H9 (cell line): ENCODE results near the gene MYH7. TPM values are rescaled to one million over a fixed set of nuclear protein-coding genes. Genes with fewer than 3 reads are reported as not detected.

ENCODE experiments used
- DNase-seq: peaks from one replicate; pipeline ENCODE4 v3.0.0-alpha.2; 2017
- H2AFZ ChIP-seq: one replicate; pipeline ENCODE4 v1.6.1; 2013; ENCODE audit warnings: mild to moderate bottlenecking, low read length, control low read depth, moderate library complexity
- H2AK5ac ChIP-seq: 2 replicates; pipeline ENCODE4 v1.6.1; 2013; ENCODE audit warnings: low read length, control low read depth, mixed read lengths; ENCODE audit not compliant: insufficient read length
- H2BK120ac ChIP-seq: one replicate; pipeline ENCODE4 v1.6.1; 2013; ENCODE audit warnings: low read depth, mild to moderate bottlenecking, low read length, control low read depth, inconsistent platforms; ENCODE audit not compliant: poor library complexity, severe bottlenecking
- H2BK12ac ChIP-seq: 2 replicates; pipeline ENCODE4 v1.6.1; 2013; ENCODE audit warnings: low read length, control low read depth, mixed read lengths, low read depth; ENCODE audit not compliant: insufficient read length
- H2BK15ac ChIP-seq: 2 replicates; pipeline ENCODE4 v1.6.1; 2013; ENCODE audit warnings: low read depth, low read length, control low read depth
- H2BK20ac ChIP-seq: one replicate; pipeline ENCODE4 v1.6.1; 2013; ENCODE audit warnings: low read depth, mild to moderate bottlenecking, low read length, control low read depth, inconsistent platforms; ENCODE audit not compliant: poor library complexity, severe bottlenecking
- H2BK5ac ChIP-seq: 2 replicates; pipeline ENCODE4 v1.6.1; 2013; ENCODE audit warnings: low read length, control low read depth, mixed read lengths; ENCODE audit not compliant: insufficient read length
- H3K14ac ChIP-seq: 2 replicates; pipeline ENCODE4 v1.6.1; 2013; ENCODE audit warnings: low read length, control low read depth; ENCODE audit not compliant: insufficient read depth
- H3K18ac ChIP-seq: 2 replicates; pipeline ENCODE4 v1.6.1; 2013; ENCODE audit warnings: low read depth, mild to moderate bottlenecking, mixed read lengths, low read length, control low read depth; ENCODE audit not compliant: insufficient read length
- H3K23ac ChIP-seq: 2 replicates; pipeline ENCODE4 v1.6.1; 2013; ENCODE audit warnings: low read length, control low read depth, mixed read lengths, low read depth; ENCODE audit not compliant: insufficient read length
- H3K23me2 ChIP-seq: 2 replicates; pipeline ENCODE4 v1.6.1; 2013; ENCODE audit warnings: low read depth, mild to moderate bottlenecking, mixed read lengths, low read length, control low read depth; ENCODE audit not compliant: insufficient read length, poor library complexity, severe bottlenecking
- H3K27ac ChIP-seq: 2 replicates; pipeline ENCODE4 v1.5.1; 2013; ENCODE audit warnings: low read length, control low read depth, mixed read lengths, low read depth; ENCODE audit not compliant: insufficient read length
- H3K27me3 ChIP-seq: 2 replicates; pipeline ENCODE4 v1.6.1; 2013; ENCODE audit warnings: low read length, control low read depth, inconsistent platforms; ENCODE audit not compliant: insufficient read depth
- H3K4ac ChIP-seq: 2 replicates; pipeline ENCODE4 v1.6.1; 2013; ENCODE audit warnings: low read depth, mild to moderate bottlenecking, control low read depth, inconsistent platforms, low read length, moderate library complexity
- H3K4me1 ChIP-seq: 2 replicates; pipeline ENCODE4 v1.6.1; 2013; ENCODE audit warnings: low read length, control low read depth, inconsistent platforms; ENCODE audit not compliant: insufficient read depth
- H3K4me2 ChIP-seq: 2 replicates; pipeline ENCODE4 v1.6.1; 2013; ENCODE audit warnings: low read length, control low read depth, mixed read lengths; ENCODE audit not compliant: insufficient read length, insufficient read depth
- H3K56ac ChIP-seq: 2 replicates; pipeline ENCODE4 v1.6.1; 2013; ENCODE audit warnings: low read depth, mild to moderate bottlenecking, mixed read lengths, low read length, control low read depth; ENCODE audit not compliant: insufficient read length
- H3K79me1 ChIP-seq: 2 replicates; pipeline ENCODE4 v1.6.1; 2013; ENCODE audit warnings: low read depth, mild to moderate bottlenecking, moderate library complexity, low read length, control low read depth, inconsistent platforms; ENCODE audit not compliant: insufficient read depth, poor library complexity, severe bottlenecking
- H3K79me2 ChIP-seq: 2 replicates; pipeline ENCODE4 v1.6.1; 2013; ENCODE audit warnings: low read length, control low read depth, inconsistent platforms; ENCODE audit not compliant: insufficient read depth
- H3K9ac ChIP-seq: 2 replicates; pipeline ENCODE4 v1.6.1; 2013; ENCODE audit warnings: low read length, control low read depth, mixed read lengths; ENCODE audit not compliant: insufficient read length; ENCODE audit errors: extremely low read depth
- H3K9me3 ChIP-seq: one replicate; pipeline ENCODE4 v1.6.1; 2013; ENCODE audit warnings: low read depth, low read length, inconsistent platforms; ENCODE audit not compliant: control insufficient read depth
- H3T11ph ChIP-seq: one replicate; pipeline ENCODE4 v1.6.1; 2013; ENCODE audit warnings: mild to moderate bottlenecking, low read length, control low read depth, inconsistent platforms
- H4K20me1 ChIP-seq: one replicate; pipeline ENCODE4 v1.6.1; 2013; ENCODE audit not compliant: control insufficient read depth, insufficient read length, insufficient read depth
- H4K5ac ChIP-seq: 2 replicates; pipeline ENCODE4 v1.6.1; 2013; ENCODE audit warnings: low read depth, mild to moderate bottlenecking, mixed read lengths, low read length, control low read depth; ENCODE audit not compliant: insufficient read length
- H4K8ac ChIP-seq: replicated peaks from 2 replicates; pipeline ENCODE4 v1.6.1; 2013; ENCODE audit warnings: low read length, control low read depth, mixed read lengths, low read depth; ENCODE audit not compliant: insufficient read length
- H4K91ac ChIP-seq: 2 replicates; pipeline ENCODE4 v1.6.1; 2013; ENCODE audit warnings: low read depth, mild to moderate bottlenecking, moderate library complexity, mixed read lengths, low read length, control low read depth; ENCODE audit not compliant: insufficient read length
- H3K27ac Mint-ChIP-seq, 3 experiments: 2 replicates in 2 of 3; 3 replicates in 1 of 3; pipeline ENCODE4 v1.8.0; 2020 to 2021; ENCODE audit warnings: mixed read lengths in 3 of 3, mild to moderate bottlenecking in 1 of 3, moderate library complexity in 1 of 3
- H3K27me3 Mint-ChIP-seq: 2 replicates; pipeline ENCODE4 v1.8.0; 2021; ENCODE audit warnings: low read depth, mild to moderate bottlenecking, moderate library complexity, mixed read lengths
- H3K36me3 Mint-ChIP-seq, 3 experiments: 2 replicates in 2 of 3; 3 replicates in 1 of 3; pipeline ENCODE4 v1.8.0; 2020 to 2021; ENCODE audit warnings: low read depth in 3 of 3, mixed read lengths in 3 of 3; ENCODE audit not compliant: insufficient read depth in 1 of 3
- H3K4me1 Mint-ChIP-seq, 2 experiments: 2 replicates each; pipeline ENCODE4 v1.8.0; 2020; ENCODE audit warnings: mixed read lengths in 2 of 2
- H3K4me3 Mint-ChIP-seq, 2 experiments: 2 replicates in 1 of 2; 3 replicates in 1 of 2; pipeline ENCODE4 v1.8.0; 2020 to 2021; ENCODE audit warnings: mild to moderate bottlenecking in 2 of 2, mixed read lengths in 2 of 2, moderate library complexity in 1 of 2
- H3K9me3 Mint-ChIP-seq, 2 experiments: 2 replicates in 1 of 2; 3 replicates in 1 of 2; pipeline ENCODE4 v1.8.0; 2020; ENCODE audit warnings: mild to moderate bottlenecking in 2 of 2, mixed read lengths in 2 of 2, moderate library complexity in 1 of 2
- WGBS: extraction: QIAGEN DNeasy Blood & Tissue Kit; methylation state at CpG from one replicate; pipeline ENCODE4 v1.1.7; 2013; ENCODE audit warnings: missing lambda C conversion rate, low lambda C conversion rate, mixed read lengths; ENCODE audit not compliant: insufficient read length; ENCODE audit errors: extremely low coverage; 5-methylcytosine and 5-hydroxymethylcytosine counted together
- total RNA-seq: library from RNA; stranded (reverse); gene quantifications from 2 replicates; pipeline ENCODE4 v1.2.1, GENCODE V29; 2021
- TF ChIP-seq, protein P1 (sequence below): fragments of 200-600 bp; sonication (generic); conservative IDR thresholded peaks from 3 replicates; pipeline ENCODE4 v1.8.0; 2021; ENCODE audit warnings: antibody characterized with exemption, mild to moderate bottlenecking

Gene MYH7
- total RNA-seq, 1 experiment from 2014 or later = not detected

DNA sequence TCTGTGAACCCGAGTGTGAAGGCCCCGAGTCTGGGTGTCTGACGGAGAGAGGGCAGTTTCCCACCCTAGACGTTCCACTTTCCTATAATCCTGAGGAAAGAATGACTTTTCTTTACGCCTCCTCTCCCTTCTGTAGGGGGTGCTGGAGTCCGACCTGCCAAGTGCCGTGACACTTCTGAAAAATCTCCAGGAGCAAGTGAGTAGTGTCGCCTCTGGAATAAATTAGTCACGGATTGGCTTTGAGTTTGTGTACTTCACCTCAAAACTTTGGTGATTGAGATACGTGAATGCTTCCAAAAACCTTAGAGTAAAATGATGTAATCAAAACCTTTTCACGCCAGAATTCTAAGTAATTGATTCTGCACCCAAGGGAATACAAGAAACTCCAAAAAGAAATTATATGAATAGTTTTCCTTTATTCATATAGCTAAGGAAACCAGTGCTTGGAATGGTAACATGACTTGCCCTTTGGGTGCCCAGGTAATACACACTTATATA is 34.5 kb upstream of the MYH7 start:
- Histone ChIP-seq H3K4ac (no peak overlapping the region), H3K79me1 (no peaks in the 10 kb centered on the region), H2AK5ac (no peak overlapping the region), H4K20me1 (no peaks in the 10 kb centered on the region), H4K5ac (peak overlapping the region; percentile 90), H2AFZ (no peak overlapping the region), H3K27me3 (no peaks in the 10 kb centered on the region), H2BK5ac (peak overlapping the region; percentile 88), H3K23ac (no peak overlapping the region), H3K9me3 (no peaks in the 10 kb centered on the region), H3K4me2 (peak overlapping the region; percentile 88), H2BK120ac (no peak overlapping the region), H3K79me2 (peaks cover 3% of the 10 kb centered on the region; the same call in 1 of the 2 replicates), H3K18ac (peak overlapping the region; percentile 94), H2BK12ac (no peak overlapping the region), H3K14ac (0 out of 2 replicates have a peak overlapping the region, but pooled peaks have one; percentile 77), H3K56ac (no peak overlapping the region), H3K27ac (peak overlapping the region; percentile 24), H2BK15ac (no peak overlapping the region), H3K9ac (peak overlapping the region; percentile 98), H2BK20ac (no peak overlapping the region), H4K91ac (no peak overlapping the region), H4K8ac (no peak overlapping the region), H3K4me1 (no peaks in the 10 kb centered on the region), H3K23me2 (peaks cover 3% of the 10 kb centered on the region), H3T11ph (no peak overlapping the region)
- Mint-ChIP-seq H3K27me3 (peaks cover 11% of the 10 kb centered on the region), H3K27ac (no peak overlapping the region), H3K36me3 (peaks cover 16 to 41% (median 37%) of the 10 kb centered on the region in 3 experiments; a peak in 6 of 7 replicates), H3K9me3 (no peaks in the 10 kb centered on the region), H3K4me1 (peaks cover 0 to 4% of the 10 kb centered on the region in 2 experiments; a peak in 2 of 4 replicates), H3K4me3 (no peak overlapping the region)
- no CpG with 5 or more reads among the region's 11 CpGs for WGBS
- DNase-seq = no peak
- TF ChIP-seq, protein P1, sequence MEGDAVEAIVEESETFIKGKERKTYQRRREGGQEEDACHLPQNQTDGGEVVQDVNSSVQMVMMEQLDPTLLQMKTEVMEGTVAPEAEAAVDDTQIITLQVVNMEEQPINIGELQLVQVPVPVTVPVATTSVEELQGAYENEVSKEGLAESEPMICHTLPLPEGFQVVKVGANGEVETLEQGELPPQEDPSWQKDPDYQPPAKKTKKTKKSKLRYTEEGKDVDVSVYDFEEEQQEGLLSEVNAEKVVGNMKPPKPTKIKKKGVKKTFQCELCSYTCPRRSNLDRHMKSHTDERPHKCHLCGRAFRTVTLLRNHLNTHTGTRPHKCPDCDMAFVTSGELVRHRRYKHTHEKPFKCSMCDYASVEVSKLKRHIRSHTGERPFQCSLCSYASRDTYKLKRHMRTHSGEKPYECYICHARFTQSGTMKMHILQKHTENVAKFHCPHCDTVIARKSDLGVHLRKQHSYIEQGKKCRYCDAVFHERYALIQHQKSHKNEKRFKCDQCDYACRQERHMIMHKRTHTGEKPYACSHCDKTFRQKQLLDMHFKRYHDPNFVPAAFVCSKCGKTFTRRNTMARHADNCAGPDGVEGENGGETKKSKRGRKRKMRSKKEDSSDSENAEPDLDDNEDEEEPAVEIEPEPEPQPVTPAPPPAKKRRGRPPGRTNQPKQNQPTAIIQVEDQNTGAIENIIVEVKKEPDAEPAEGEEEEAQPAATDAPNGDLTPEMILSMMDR = no peak
